ENCODE measurements around the gene NFIB. TPM values are rescaled to one million over a fixed set of nuclear protein-coding genes. Genes with fewer than 3 reads are reported as not detected.

NFIB gene
- total RNA-seq, 2 experiments from 2014 or later: not detected

DNA sequence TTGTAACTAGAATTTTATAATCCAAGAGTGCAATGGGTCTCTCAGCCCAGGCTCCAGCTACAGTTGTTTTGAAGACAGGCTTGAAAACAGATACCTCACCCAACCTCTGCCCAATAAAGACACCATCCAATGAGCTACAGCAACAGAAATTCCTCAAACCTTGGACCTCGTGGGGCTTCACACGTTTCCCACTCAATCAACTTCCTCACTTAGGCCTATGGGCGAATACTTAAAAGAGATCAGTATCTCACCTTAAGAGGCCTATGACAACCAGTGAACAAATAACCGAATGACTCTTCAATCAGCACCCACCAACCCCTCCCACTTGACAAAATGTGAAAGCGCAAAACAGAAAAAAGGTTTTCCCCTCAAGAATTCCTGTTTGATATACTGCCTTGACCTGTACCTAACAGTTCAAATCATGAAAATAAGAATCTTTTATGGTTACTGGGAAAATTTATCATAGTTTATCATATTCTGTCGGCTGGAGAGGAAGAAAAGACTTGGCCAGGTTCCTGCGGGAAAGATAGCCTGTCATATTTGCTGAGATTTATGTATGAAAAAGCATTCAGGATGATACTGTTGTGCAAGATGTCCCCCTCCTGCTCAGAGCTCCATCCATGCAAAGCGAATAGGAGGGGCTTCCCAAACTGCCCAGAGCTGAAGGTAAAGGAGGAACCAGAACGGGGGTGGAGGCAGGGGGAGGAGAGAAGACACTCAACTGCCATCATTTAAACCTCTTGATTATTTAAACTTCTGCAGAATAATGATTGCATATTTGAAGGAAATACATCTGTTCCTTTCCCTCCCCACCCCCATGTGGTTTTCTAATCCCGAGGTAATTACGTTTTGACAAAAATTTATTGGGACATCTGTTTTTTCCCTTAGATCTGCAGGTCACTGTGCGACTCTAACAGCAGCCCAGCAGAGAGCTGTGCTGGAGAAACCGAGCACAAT lies 256.3 kb downstream of the NFIB start:
- no peaks in the 10 kb centered on the region for H3K36me3 Mint-ChIP-seq (ENCODE audit: low read depth)
- intact Hi-C loops (cut with micrococcal nuclease): no loop called here
- H3K4me1 Mint-ChIP-seq (ENCODE audit: low read depth): no peaks in the 10 kb centered on the region
- CTCF ChIA-PET: no interaction called here
- no peaks in the 10 kb centered on the region for H3K9me3 Mint-ChIP-seq
- no peaks in the 10 kb centered on the region for H3K27me3 Mint-ChIP-seq (ENCODE audit: low read depth)
- DNase-seq: no peak
- no peak overlapping the region for H3K27ac Mint-ChIP-seq
- H3K4me3 Mint-ChIP-seq: no peak overlapping the region

DNA sequence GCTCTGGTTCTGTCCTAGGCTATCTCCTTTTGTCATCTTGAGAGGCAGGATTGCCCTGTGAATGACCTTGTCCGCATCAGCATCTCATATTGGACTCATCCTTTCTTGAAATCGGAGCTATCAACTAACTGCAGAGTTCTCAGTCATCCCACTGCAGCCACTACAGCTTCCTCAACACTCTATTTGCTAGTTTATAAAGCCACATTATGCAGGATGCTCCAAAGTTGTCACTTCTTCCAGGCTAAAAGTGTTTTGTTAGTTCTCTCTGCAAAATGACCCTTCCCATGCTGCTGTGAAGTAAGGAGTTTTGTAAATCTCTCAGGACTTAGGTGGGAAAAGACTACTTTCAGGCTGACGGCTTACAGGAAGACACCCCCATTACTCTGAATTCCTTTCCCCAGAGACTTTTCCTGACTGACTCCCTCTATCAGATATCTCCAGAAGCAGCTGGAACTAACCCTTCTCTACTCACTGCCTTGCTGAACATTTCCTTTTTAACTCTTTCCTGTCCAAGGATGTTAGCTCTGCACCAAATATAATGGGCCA lies 257.6 kb downstream of the NFIB start:
- Mint-ChIP-seq H3K4me3 (no peak overlapping the region), H3K4me1 (ENCODE audit: low read depth) (no peaks in the 10 kb centered on the region), H3K27me3 (ENCODE audit: low read depth) (no peaks in the 10 kb centered on the region), H3K9me3 (no peaks in the 10 kb centered on the region), H3K36me3 (ENCODE audit: low read depth) (no peaks in the 10 kb centered on the region), H3K27ac (no peak overlapping the region)
- intact Hi-C loops (cut with micrococcal nuclease): no loop called here
- no peak for DNase-seq
- CTCF ChIA-PET: no interaction called here

DNA sequence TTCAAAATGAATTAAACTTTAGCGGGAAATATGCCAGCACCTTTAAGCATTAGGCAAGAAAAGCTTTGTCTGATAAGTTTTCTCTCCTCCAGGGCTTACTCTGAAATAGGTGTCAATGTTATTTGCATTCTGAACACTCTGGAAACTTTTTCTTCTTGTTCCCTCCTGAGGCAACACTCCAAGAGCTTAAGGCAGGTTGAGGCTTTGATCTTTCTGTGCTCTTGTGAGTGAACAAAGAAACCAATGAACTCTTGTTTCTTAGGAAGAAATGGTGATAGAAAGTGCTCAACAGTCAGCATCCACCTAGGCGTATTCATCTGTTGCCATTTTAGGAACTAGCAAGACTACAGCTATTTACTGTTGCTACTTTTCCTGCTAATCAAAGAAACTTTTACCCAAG lies 259.8 kb downstream of the NFIB start:
- no peak overlapping the region for H3K27ac Mint-ChIP-seq
- intact Hi-C loops (cut with micrococcal nuclease): no loop called here
- no peak for DNase-seq
- no peaks in the 10 kb centered on the region for H3K4me1 Mint-ChIP-seq (ENCODE audit: low read depth)
- H3K27me3 Mint-ChIP-seq (ENCODE audit: low read depth): no peaks in the 10 kb centered on the region
- CTCF ChIA-PET: no interaction called here
- no peak overlapping the region for H3K4me3 Mint-ChIP-seq
- no peaks in the 10 kb centered on the region for H3K9me3 Mint-ChIP-seq
- H3K36me3 Mint-ChIP-seq (ENCODE audit: low read depth): no peaks in the 10 kb centered on the region

DNA sequence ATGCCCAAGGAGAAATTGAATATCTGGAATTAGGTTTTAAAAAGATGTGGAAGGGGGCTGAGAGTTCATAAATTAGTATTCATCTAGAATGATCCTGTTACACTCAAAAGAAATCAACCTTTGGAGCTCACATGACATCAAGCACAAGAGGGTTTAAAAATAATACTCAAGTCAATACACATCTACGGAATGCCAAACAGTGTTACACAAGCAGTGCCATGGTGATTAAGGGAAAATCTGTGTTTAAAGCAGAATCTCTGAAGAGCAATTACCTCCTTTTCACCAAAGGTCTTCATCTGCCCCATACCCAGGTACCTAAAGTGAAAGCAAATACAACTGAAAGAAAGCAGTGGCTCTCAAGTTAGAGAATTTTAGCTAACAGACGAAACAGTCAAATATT lies 261.6 kb downstream of the NFIB start:
- peaks cover 2% of the 10 kb centered on the region for H3K9me3 Mint-ChIP-seq
- intact Hi-C loops (cut with micrococcal nuclease): no loop called here
- CTCF ChIA-PET: no interaction called here

DNA sequence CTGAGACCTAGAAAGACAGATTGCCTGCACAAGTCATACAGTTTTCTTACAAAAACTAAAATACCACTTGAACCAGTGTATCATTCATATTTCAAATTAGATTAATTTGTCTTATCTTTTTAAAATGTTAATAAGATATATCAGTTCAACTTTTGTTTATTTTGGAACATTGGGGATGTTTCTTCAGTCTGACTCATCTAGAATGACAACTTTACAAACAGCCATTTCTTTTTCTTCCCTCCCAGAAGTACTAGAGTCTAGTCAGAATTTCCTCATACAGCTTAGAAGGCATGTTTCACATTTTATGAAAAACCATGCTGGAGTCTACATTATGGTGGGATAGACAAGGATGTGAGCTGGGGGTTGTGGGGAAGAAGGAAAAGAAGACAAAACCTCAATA lies 262.5 kb downstream of the NFIB start:
- Mint-ChIP-seq H3K4me1 (ENCODE audit: low read depth) (no peaks in the 10 kb centered on the region), H3K4me3 (no peak overlapping the region), H3K27me3 (ENCODE audit: low read depth) (no peaks in the 10 kb centered on the region), H3K27ac (no peak overlapping the region), H3K9me3 (peaks cover 2% of the 10 kb centered on the region), H3K36me3 (ENCODE audit: low read depth) (no peaks in the 10 kb centered on the region)
- no peak for DNase-seq
- intact Hi-C loops (cut with micrococcal nuclease): no loop called here
- CTCF ChIA-PET: no interaction called here

More for the DNA sequence above, 261.6 kb downstream of the NFIB start:
- Mint-ChIP-seq H3K4me1 (ENCODE audit: low read depth) (no peaks in the 10 kb centered on the region), H3K4me3 (no peak overlapping the region), H3K27ac (no peak overlapping the region), H3K27me3 (ENCODE audit: low read depth) (no peaks in the 10 kb centered on the region), H3K36me3 (ENCODE audit: low read depth) (no peaks in the 10 kb centered on the region)
- no peak for DNase-seq

DNA sequence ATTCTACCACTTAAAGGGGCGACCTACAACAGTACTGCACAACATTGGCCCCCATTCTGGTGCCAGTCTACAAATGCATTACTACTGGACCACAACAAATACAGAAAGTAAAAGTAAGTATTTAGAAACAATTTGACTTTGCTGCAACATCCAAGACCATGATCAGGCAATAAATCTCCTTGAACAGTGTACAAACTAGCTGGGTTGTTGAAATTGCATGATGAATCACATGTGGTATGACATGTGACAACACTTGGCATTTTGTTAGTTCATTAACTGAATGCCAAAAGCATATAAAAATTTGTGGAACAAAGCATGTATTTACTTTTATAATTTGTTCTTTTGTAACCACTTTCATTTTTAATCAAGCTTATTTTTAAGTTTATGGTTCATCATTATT lies 270.5 kb downstream of the NFIB start:
- no peak for DNase-seq
- no peaks in the 10 kb centered on the region for H3K4me1 Mint-ChIP-seq (ENCODE audit: low read depth)
- intact Hi-C loops (cut with micrococcal nuclease): no loop called here
- no peaks in the 10 kb centered on the region for H3K36me3 Mint-ChIP-seq (ENCODE audit: low read depth)
- H3K4me3 Mint-ChIP-seq: no peak overlapping the region
- H3K27me3 Mint-ChIP-seq (ENCODE audit: low read depth): no peaks in the 10 kb centered on the region
- H3K27ac Mint-ChIP-seq: no peak overlapping the region
- CTCF ChIA-PET: no interaction called here
- peaks cover 2% of the 10 kb centered on the region for H3K9me3 Mint-ChIP-seq

DNA sequence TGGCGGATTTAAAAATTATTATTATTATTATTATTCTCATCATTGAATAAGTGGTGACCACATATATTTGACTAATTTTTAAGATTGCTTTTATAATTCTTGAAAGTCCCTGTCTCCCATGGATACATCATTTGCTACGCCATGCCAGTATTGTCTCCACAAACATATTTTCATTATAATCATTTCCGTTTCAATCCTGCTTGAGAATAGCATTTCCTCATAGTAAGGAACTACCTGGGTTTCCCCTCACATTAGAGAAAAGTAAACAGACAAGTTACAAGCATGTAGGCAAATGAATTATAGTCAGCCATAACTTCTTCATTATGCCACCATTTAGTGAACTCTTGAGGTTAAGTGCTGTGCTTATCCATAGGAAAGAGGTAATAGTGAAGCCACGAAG lies 276.6 kb downstream of the NFIB start:
- no peaks in the 10 kb centered on the region for H3K27me3 Mint-ChIP-seq (ENCODE audit: low read depth)
- no peak overlapping the region for H3K4me3 Mint-ChIP-seq
- H3K36me3 Mint-ChIP-seq (ENCODE audit: low read depth): no peaks in the 10 kb centered on the region
- no peak overlapping the region for H3K27ac Mint-ChIP-seq
- H3K4me1 Mint-ChIP-seq (ENCODE audit: low read depth): no peaks in the 10 kb centered on the region
- no peak for DNase-seq
- H3K9me3 Mint-ChIP-seq: peaks cover 5% of the 10 kb centered on the region
- intact Hi-C loops (cut with micrococcal nuclease): no loop called here
- CTCF ChIA-PET: no interaction called here

DNA sequence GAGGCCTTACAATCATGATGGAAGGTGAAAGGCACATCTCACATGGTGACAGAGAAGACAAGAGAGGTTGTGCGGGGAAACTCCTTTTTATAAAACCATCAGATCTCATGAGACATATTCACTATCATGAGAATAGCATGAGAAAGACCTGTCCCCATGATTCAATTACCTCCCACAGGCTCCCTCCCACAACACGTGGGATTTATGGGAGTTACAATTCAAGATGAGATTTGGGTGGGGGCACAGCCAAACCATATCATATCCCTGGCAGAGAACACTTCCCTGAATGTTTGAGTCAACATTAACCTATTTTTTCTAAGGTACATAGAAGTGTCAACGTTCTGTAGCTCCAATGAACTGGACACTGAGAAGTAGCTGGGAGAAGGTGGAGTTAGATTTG lies 280.9 kb downstream of the NFIB start:
- Mint-ChIP-seq H3K4me1 (ENCODE audit: low read depth) (no peaks in the 10 kb centered on the region), H3K27me3 (ENCODE audit: low read depth) (no peaks in the 10 kb centered on the region), H3K36me3 (ENCODE audit: low read depth) (no peaks in the 10 kb centered on the region), H3K27ac (no peak overlapping the region), H3K4me3 (no peak overlapping the region), H3K9me3 (peaks cover 4% of the 10 kb centered on the region)
- intact Hi-C loops (cut with micrococcal nuclease): no loop called here
- CTCF ChIA-PET: no interaction called here
- no peak for DNase-seq

Measured in activated naive CD4-positive, alpha-beta T cell treated with anti-CD3 and anti-CD28 coated beads for 36 hours (primary cell).